C1 segment of cervical spinal cord (tissue), 14 donors: ENCODE measurements around the gene INSRR.
A peak's percentile ranks its signal among the peaks of the same experiment; 100 is the strongest.

ENCODE experiments used
- DNase-seq, 14 donors: peaks; one replicate each; lab custom pipeline; 2025; lab: John Stamatoyannopoulos, UW

The INSRR gene

GRCh38 chr1:156852418-156852874 lies 6.5 kb downstream of the INSRR start:
- DNase-seq: peak in 8 of 14 donors; percentile 10 to 82 (median 23)

- DNase-seq: peak in 1 of 14 donors; percentile 46
Observed at GRCh38 chr1:156851779-156852417, 7.0 kb downstream of the INSRR start.

DNA sequence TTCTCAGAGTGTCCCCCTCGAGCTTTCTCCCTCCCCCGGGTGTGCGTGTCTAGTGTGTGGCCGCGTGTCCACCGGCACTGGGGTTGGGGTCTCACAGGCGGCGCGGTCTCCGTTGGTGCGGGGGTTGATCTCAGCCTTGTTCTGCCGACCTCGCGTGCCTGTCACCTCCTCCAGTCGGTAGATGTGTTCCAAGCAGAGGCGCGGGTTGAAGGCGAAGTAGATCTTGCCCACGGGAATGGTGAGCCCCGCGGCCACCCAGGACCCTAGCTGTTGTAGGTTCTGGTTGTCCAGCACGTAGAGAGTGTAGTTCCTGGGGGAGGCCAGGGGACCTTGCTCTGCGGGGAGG lies 9.8 kb downstream of the INSRR start:
- no peak for DNase-seq

- no peak for DNase-seq
Observed at GRCh38 chr1:156848461-156849150, 10.3 kb downstream of the INSRR start.

DNA sequence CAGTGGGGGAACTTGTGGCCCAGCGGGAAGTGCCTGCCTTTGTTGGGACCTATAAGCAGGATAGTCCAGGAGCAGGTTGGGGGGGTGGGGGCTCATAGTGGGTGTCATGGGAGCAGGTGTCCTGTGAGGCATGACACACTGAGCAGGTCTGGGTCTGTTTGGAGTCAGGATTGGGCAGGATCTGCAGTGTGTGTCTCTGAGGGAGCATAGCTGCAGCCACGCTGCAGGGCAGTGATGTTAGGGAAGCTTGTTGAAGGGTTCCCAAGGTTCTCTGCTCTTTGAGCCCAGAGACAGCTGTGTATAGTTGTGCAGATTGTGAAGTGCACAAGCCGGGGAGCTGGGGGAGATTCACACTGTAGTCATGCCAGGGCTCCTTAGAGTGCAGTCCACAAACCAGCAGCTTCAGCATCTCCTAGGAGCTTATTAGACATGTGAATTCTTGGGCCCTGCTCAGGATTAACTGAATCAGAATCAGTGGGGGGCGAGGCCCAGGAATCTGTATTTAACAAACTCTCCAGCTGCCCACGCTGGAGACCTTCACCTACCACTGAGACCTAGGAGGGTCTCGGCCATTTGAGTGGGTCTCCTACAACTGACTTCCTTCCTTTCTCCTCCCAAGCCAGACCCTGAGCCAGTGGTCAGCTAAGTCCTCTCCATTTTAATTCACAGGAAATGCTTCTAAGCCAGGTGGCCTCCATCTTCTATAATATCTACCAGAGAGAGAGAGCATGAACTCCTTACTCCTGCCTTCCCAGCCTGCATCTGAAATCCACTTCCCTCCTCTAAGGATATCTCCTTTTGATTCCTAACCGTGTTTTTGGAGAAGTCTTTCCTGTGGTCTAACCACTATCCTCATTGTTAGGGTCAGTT lies 11.1 kb downstream of the INSRR start:
- DNase-seq: no peak

DNA sequence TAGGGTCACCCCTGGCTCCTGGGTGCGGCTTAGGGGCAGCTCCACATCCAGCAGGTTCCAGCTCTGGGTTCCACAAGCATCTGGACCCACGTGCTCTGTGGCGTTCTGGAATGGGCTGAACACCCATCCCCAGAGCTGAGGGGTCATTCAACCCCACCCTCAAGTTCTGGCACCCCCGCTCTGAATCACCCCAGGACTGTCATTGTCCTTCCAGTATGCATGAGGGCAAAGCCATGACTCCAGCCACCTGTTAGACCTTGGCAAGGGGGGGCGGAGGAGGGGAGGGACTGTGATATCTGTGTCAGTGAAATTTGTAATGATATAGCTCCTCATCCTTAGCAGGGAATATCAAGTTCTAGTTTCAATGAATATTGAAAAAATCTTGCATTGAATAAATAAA lies 12.3 kb downstream of the INSRR start:
- DNase-seq: no peak

GRCh38 chr1:156845953-156846545 lies 12.9 kb downstream of the INSRR start:
- DNase-seq: no peak

DNA sequence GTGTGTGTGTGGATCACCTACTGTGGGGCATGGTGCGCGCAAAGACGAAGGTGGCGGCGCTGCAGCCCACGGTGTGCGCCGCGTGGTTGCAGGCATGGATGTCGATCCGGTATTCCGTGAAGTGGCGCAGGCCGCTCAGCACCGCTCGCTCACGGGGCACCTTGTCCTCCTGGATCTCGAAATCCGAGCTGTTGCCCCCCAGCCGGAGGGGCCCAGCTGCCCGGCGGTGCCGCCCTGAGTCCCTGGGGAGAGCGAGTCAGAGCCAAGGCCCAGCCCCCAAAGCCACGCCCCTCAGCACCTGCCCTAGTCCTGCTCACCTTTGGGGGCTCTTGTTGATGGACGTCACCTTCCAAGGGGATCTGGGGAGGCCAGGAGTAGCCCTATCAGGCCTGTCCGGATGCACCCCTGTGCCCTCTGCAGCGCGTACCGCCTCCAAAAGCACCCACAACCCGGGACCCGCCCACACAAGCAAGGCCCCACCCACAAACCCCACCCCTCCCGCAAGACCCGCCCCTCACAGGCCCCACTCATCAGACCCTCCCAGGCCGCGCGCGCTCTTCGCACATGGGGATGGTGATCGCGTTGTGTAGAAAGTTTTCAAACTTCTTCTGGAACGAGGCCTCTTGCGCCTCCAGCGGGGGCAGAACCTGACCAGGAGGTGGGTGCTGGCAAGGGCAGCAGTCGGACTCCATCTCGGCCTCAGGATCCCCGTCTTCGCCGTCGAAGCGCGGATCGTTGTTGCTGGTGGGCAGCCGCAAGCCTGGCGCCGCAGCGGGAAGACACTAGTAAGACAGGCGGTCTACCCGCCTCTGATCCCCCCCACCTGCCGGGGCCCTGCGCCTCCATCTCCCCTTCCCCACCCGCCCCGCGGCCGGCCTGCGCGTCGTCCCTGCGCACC lies 13.6 kb downstream of the INSRR start:
- DNase-seq: no peak

DNA sequence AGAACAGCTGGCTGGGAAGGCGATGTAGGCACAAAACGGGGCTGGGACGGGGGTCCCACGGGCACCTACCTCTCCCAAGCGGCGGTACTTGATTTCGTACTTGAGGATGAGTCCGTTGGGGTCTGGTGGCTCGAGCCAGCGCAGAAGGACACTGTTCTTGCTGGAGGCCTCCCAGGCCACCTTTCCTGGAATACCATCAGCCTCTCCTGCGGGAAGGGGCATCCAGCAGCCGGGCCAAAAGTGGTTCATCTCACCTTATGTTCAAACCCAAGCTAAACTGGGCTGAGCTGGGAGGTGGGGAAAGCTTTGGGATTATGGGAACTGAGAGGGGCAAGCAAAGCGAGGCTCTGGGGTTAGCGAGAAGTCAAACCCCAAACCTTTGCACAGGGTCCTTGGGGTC lies 14.3 kb downstream of the INSRR start:
- DNase-seq: no peak

GRCh38 chr1:156844102-156844501 lies 14.8 kb downstream of the INSRR start:
- no peak for DNase-seq

DNA sequence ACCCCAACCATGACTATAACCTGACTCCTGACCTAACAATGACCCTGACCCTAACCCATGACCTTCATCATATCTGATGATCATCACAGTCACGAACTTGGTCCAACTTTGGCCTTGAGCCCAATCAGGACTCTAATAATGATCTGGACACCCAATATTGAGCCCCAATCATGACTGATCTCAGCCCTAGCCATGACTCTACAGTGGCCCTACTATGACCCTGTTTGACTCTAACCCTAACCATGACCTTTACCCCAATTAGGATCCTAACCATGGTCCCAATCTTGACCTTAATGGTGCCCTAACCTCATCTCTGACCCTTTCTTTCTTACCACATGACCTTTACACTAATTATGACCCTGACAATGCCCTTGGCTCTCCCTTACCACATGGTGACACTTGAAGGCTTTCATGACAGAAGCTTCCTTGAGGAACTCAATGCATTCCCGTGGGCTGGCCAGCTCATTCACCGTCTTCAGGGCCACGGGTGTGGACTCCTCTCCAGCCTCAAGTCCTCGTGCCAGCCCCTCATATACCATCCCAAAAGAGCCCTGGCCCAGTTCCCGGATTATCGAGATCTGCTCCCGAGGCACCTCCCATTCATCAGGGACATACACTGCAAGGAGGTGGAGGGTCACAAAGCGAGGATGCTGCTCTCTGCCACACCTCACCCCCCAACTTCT lies 16.2 kb downstream of the INSRR start:
- DNase-seq: no peak

DNA sequence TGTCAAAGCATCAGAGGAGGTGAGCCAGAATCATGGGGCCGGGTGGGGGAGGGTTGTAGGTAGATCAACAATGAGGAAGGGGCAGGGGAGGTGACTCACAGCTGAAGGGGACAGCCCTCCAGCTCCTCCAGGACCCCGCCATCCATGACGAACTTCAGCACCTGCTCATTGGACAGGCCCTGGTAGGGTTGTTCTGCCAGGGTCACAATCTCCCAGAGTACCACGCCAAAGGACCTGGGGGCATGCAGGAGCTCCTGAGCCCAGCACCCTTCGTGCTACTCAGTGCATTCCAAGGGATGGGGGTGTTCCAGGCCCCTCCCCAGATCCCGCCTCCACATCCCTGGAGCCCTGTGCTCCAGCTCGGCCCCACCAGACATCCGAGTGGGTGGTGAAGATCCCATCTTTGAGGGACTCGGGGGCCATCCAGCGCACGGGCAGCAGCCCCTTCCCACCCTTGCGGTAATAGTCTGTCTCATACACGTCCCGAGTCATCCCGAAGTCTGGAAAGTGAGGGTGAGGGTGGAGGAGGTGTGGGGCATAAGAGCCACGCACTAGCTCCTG lies 17.5 kb downstream of the INSRR start:
- no peak for DNase-seq

DNA sequence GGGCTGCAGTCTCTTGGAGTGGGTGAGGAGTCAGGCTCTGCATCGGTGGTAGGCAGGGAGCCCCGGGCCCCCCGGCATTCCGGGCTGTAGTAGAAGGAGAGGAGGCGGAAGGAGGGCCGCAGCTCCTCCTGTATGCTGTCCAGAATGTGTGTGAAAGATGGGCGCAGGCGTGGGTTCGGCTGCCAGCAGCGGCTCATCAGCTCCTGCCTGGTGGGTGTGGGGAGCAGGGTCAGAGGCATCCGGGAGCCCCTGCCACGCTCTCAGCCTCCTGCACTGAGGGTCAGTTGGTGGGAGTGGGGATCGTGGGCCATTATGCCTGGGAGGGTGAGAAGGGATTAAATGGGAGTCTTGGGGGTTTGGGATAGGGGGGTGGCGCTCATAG lies 18.0 kb downstream of the INSRR start:
- no peak for DNase-seq

DNA sequence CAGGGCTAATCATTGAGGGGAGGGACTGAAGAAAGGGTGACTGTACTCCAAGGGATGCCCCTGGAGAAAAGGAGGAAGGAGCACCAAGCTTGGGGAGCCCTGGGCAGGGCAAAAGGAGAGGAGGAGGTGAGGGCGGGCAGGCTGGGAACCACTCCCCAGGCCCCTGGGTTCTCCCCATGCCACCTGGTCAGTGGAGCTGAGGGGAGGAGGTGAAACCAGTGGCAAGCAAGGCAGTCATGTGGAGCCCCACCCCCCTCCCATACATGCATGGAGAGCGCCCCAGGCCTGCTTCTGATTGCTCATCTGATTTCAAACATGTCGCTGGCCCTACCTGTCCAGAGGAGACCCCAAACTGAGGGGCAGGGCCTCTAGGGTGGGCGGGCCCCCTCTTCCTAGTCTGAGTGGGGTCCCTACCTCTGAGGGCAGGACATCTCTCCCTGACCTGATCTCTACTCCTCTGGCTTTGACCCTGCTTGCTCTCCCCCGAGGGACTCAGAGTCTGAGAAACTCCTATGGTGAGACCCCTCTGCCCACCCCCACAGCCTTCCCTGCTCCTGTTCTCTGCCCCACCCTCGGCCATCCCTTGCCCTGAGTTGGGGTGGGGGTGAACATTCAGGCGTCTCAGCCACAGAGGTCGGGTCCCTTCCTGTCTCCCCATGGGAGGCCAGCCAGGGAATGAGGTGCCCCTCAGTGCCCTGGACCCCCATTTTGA lies 18.6 kb downstream of the INSRR start:
- no peak for DNase-seq

DNA sequence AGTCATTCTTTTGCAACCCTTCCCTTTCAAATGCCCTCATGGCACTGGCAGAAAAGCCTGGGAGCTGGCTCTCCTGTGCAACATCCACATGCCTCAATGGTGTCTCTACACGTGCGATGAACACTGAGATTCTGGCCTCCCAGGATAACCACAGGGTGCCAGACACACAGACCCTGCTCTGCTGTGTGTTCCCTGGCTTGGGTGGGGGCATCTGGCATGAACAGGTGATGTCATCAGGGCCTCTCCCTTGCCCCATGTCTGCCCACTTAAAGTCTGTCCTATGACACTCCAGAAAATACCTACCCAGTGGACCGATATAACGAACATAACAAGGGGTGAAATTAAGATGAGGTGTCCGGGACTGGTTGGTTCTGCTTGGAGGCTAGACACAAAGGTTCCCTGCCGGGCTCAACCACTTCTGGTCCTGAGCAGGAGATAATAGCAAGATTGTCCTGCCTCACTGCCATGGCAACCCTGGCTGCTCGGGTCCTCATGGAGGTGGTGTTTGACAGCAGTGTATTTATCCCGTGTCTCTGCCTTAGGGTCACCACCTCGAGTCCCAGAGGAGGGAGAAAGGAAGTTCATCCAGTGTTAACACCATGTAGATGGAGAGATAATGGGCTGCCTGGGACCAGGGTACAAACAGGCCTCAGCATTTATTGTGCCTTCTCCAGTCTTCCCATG lies 19.3 kb downstream of the INSRR start:
- DNase-seq: no peak

GRCh38 chr1:156838972-156839371 lies 19.9 kb downstream of the INSRR start:
- peak in 2 of 14 donors; percentile 6 to 23 for DNase-seq

DNA sequence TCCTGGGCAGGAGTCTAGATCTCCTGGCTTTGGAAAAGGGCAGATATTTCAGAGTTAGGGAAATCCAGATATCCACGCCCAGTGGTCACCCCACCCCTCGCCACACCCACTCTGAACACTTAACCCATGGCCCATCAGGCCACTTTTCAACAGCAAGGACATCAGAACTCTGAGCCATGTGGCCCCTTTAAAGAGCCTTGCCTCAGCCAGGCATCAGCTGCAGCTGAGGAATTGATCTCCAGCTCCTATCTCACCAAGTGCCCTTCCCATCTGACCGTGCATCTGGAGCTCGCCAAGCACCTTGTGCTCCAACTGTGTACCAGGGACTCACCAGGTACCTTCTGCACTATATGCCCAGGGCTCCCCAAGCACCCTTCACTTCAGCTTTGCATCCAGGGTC lies 22.0 kb downstream of the INSRR start:
- no peak for DNase-seq

- no peak for DNase-seq
Observed at GRCh38 chr1:156836041-156836654, 22.8 kb downstream of the INSRR start.

DNA sequence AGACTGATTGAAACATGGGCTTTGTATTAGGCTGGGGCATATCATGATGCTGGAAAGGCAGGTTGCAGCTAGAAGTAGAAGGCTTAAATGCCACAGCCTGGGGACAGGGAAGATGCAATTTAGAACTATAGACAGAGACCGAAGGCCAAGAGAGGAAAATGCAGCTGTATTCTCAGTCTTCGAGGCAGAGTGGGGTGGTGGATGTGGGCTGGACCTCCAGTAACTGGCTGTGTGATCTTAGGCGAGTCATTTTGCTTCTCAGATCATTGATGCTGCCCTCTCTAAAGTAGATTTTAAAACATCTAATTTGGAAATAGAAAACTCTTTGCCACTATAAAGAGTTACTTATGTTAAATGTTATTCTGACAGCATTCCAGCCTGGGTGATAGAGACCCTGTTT lies 24.6 kb downstream of the INSRR start:
- DNase-seq: no peak
